ENCODE measurements around the gene ITGBL1.

DNA sequence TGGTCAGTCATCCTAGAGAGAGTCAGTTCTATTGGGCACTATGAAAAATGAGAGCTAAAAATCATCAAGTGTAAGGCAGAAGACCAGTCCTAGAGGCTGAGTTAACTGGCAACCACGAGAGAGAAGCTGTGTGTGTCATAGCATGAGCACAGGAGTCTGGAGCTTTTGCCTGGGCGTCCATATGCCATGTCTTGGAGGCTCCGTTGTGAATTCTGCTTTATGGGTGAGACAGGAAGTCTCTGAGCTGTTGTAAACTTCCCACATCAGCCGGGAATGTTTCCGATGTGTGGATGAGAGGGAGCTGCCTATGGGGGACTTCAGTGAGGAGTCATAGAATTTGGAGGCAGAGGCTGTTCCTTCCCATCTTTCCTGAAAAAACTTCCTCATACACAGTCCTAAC lies 120.0 kb downstream of the ITGBL1 start:
- TF ChIP-seq, protein P1, sequence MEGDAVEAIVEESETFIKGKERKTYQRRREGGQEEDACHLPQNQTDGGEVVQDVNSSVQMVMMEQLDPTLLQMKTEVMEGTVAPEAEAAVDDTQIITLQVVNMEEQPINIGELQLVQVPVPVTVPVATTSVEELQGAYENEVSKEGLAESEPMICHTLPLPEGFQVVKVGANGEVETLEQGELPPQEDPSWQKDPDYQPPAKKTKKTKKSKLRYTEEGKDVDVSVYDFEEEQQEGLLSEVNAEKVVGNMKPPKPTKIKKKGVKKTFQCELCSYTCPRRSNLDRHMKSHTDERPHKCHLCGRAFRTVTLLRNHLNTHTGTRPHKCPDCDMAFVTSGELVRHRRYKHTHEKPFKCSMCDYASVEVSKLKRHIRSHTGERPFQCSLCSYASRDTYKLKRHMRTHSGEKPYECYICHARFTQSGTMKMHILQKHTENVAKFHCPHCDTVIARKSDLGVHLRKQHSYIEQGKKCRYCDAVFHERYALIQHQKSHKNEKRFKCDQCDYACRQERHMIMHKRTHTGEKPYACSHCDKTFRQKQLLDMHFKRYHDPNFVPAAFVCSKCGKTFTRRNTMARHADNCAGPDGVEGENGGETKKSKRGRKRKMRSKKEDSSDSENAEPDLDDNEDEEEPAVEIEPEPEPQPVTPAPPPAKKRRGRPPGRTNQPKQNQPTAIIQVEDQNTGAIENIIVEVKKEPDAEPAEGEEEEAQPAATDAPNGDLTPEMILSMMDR (IDR thresholded peaks at IDR 0.05) = no peak
- TF ChIP-seq POLR2A (IDR thresholded peaks at IDR 0.05) = no peak

All from ovary (tissue), 3 donors.